ENCODE results near the gene PGA5.
"Not testable (repeated sequence)": the region's sequence is repeated elsewhere in the genome, so short reads cannot be mapped to it uniquely, and the experiment has no call there.

GRCh38 chr11:61232548-61233145 is 8.3 kb upstream of the PGA5 start:
- not testable (repeated sequence) for TF ChIP-seq CTCF, POLR2A (IDR thresholded peaks at IDR 0.05)
